ENCODE results near the gene KLHL26.

KLHL26 gene, protein sequence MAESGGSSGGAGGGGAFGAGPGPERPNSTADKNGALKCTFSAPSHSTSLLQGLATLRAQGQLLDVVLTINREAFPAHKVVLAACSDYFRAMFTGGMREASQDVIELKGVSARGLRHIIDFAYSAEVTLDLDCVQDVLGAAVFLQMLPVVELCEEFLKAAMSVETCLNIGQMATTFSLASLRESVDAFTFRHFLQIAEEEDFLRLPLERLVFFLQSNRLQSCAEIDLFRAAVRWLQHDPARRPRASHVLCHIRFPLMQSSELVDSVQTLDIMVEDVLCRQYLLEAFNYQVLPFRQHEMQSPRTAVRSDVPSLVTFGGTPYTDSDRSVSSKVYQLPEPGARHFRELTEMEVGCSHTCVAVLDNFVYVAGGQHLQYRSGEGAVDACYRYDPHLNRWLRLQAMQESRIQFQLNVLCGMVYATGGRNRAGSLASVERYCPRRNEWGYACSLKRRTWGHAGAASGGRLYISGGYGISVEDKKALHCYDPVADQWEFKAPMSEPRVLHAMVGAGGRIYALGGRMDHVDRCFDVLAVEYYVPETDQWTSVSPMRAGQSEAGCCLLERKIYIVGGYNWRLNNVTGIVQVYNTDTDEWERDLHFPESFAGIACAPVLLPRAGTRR

DNA sequence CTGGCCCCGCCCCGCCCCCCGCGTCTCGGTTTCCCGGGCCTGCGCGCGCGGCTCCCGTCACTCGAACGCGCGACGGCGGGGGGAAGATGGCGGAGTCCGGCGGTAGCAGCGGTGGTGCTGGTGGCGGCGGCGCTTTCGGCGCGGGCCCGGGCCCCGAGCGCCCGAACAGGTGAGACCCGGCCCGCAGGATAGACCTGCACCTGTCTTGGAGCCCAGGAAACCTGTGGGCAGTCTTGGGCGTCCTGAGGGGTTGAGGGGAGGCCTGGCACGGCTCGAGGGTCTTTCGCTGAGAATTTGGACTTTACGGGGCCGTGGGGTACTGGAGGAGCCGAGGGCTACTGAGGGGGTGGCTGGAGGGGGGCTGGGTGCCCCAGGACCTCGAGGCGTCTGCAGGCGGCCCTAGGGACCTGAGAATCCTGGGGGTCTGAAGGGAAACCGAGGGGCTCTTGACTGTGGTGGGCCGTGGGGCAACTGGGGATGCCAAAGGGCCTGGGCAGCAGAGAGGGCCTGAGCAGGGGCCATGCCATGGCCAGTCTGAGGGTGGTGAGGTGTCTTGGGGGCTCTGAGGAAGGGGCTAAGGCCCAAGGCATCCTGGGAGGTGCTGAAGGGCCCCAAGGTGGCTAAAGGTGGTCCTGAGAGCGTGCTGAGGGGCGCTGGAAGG lies at the start of gene KLHL26:
Gene KLHL26, plus strand, starts transcription at position 60 of the 661 bp plus-strand sequence. Its CDS starts 27 bp downstream, at position 87.
- peaks cover 25 to 32% of the 10 kb centered on the region in 2 donors for H3K4me1 ChIP-seq (ENCODE audit: control insufficient read depth in 1 of 2, insufficient read depth in 2 of 2, low read length in 2 of 2)
- H3K9ac ChIP-seq (ENCODE audit: low read depth in 1 of 2, low read length in 2 of 2) = peak within 1 kb of the TSS; percentile 69 to 85
- peak within 1 kb of the TSS; percentile 73 to 80 for H3K4me3 ChIP-seq (ENCODE audit: low read depth in 1 of 2, low read length in 2 of 2)
- H3K36me3 ChIP-seq (ENCODE audit: control insufficient read depth in 1 of 2, insufficient read depth in 2 of 2, low read length in 2 of 2) = no peaks in the 10 kb centered on the region
- peaks cover 0 to 2% of the 10 kb centered on the region in 2 donors for H3K27me3 ChIP-seq (ENCODE audit: control insufficient read depth in 1 of 2, insufficient read depth in 2 of 2, low read length in 2 of 2)
- no peaks in the 10 kb centered on the region for H3K9me3 ChIP-seq (ENCODE audit: control insufficient read depth in 1 of 2, low read length in 2 of 2)
- H3K27ac ChIP-seq (ENCODE audit: low read depth, low read length) = peak within 1 kb of the TSS; percentile 78

GRCh38 chr19:18587561-18587960 lies 49.3 kb upstream of the KLHL26 start:
- no peak overlapping the region for H3K27ac ChIP-seq (ENCODE audit: low read depth, low read length)
- H3K9ac ChIP-seq (ENCODE audit: low read depth in 1 of 2, low read length in 2 of 2) = no peak overlapping the region
- H3K4me1 ChIP-seq (ENCODE audit: control insufficient read depth in 1 of 2, insufficient read depth in 2 of 2, low read length in 2 of 2) = peaks cover 12 to 29% of the 10 kb centered on the region in 2 donors

GRCh38 chr19:18587962-18588610 lies 48.7 kb upstream of the KLHL26 start:
- Histone ChIP-seq H3K36me3 (ENCODE audit: control insufficient read depth in 1 of 2, insufficient read depth in 2 of 2, low read length in 2 of 2) (peaks cover 3 to 9% of the 10 kb centered on the region in 2 donors), H3K9ac (ENCODE audit: low read depth in 1 of 2, low read length in 2 of 2) (peak overlapping the region; percentile 54 to 75), H3K9me3 (ENCODE audit: control insufficient read depth in 1 of 2, low read length in 2 of 2) (no peaks in the 10 kb centered on the region), H3K4me1 (ENCODE audit: control insufficient read depth in 1 of 2, insufficient read depth in 2 of 2, low read length in 2 of 2) (peaks cover 12 to 29% of the 10 kb centered on the region in 2 donors), H3K4me3 (ENCODE audit: low read depth in 1 of 2, low read length in 2 of 2) (peak overlapping the region; percentile 83 to 89), H3K27me3 (ENCODE audit: control insufficient read depth in 1 of 2, insufficient read depth in 2 of 2, low read length in 2 of 2) (no peaks in the 10 kb centered on the region), H3K27ac (ENCODE audit: low read depth, low read length) (peak overlapping the region; percentile 46)

More at GRCh38 chr19:18587561-18587960, 49.3 kb upstream of the KLHL26 start:
- H3K4me3 ChIP-seq (ENCODE audit: low read depth in 1 of 2, low read length in 2 of 2) = peak overlapping the region in 1 of 2 donors; percentile 89
- no peaks in the 10 kb centered on the region for H3K9me3 ChIP-seq (ENCODE audit: control insufficient read depth in 1 of 2, low read length in 2 of 2)
- H3K36me3 ChIP-seq (ENCODE audit: control insufficient read depth in 1 of 2, insufficient read depth in 2 of 2, low read length in 2 of 2) = peaks cover 3 to 9% of the 10 kb centered on the region in 2 donors
- H3K27me3 ChIP-seq (ENCODE audit: control insufficient read depth in 1 of 2, insufficient read depth in 2 of 2, low read length in 2 of 2) = no peaks in the 10 kb centered on the region

DNA sequence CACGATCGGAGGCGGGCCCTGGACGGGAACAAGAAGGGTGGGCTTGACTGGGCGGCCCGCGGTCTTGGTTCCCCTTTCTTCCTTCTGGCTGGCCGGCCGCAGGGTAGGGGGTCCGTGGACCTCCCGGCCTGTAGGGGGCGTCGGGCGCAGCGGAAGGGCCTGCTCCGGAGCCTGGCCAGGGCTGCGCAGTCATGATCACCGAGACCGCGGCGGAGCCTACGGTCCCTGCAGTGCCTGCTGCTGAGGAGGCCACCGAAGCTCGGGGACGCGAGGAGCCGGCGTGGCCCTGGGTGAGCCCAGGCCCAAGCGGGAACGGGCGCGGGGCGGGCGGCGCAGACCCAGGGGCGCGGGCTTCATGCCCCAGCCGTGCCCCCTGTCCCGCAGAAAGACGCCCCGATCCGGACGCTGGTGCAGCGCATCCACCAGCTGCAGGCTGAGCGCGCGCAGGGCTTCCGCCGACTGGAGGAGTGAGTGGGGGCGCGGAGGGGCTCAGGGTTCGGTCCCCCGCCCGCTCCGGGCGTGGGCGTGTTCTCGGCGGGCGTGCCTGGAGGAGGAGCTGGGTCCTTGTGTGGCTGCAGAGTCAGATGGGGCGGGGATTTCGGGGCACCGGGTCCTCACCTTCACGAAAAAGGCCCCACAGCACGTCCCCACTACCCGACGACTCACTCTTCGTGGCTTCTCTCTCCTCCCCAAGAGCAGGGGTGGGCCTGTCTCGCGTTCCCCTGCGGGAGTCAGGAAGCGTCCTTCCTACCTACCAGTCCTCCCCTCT lies 48.0 kb upstream of the KLHL26 start, which contains the start of gene REX1BD:
Gene REX1BD, plus strand, starts transcription at position 188 of the 769 bp plus-strand sequence. Its CDS starts 4 bp downstream, at position 192.
- Histone ChIP-seq H3K9ac (ENCODE audit: low read depth in 1 of 2, low read length in 2 of 2) (peak within 1 kb of the TSS; percentile 54 to 75), H3K4me1 (ENCODE audit: control insufficient read depth in 1 of 2, insufficient read depth in 2 of 2, low read length in 2 of 2) (peaks cover 12 to 29% of the 10 kb centered on the region in 2 donors), H3K4me3 (ENCODE audit: low read depth in 1 of 2, low read length in 2 of 2) (peak within 1 kb of the TSS; percentile 83 to 89), H3K27ac (ENCODE audit: low read depth, low read length) (peak within 1 kb of the TSS; percentile 81), H3K9me3 (ENCODE audit: control insufficient read depth in 1 of 2, low read length in 2 of 2) (no peaks in the 10 kb centered on the region), H3K36me3 (ENCODE audit: control insufficient read depth in 1 of 2, insufficient read depth in 2 of 2, low read length in 2 of 2) (peaks cover 3 to 9% of the 10 kb centered on the region in 2 donors), H3K27me3 (ENCODE audit: control insufficient read depth in 1 of 2, insufficient read depth in 2 of 2, low read length in 2 of 2) (no peaks in the 10 kb centered on the region)

- Histone ChIP-seq H3K27ac (ENCODE audit: low read depth, low read length) (peak overlapping the region; percentile 81), H3K9me3 (ENCODE audit: control insufficient read depth in 1 of 2, low read length in 2 of 2) (no peaks in the 10 kb centered on the region), H3K4me1 (ENCODE audit: control insufficient read depth in 1 of 2, insufficient read depth in 2 of 2, low read length in 2 of 2) (peaks cover 15 to 31% of the 10 kb centered on the region in 2 donors), H3K9ac (ENCODE audit: low read depth in 1 of 2, low read length in 2 of 2) (peak overlapping the region; percentile 54 to 63), H3K36me3 (ENCODE audit: control insufficient read depth in 1 of 2, insufficient read depth in 2 of 2, low read length in 2 of 2) (peaks cover 3 to 9% of the 10 kb centered on the region in 2 donors), H3K27me3 (ENCODE audit: control insufficient read depth in 1 of 2, insufficient read depth in 2 of 2, low read length in 2 of 2) (peaks cover 0 to under 1% of the 10 kb centered on the region in 2 donors), H3K4me3 (ENCODE audit: low read depth in 1 of 2, low read length in 2 of 2) (peak overlapping the region; percentile 83 to 89)
These were observed 47.2 kb upstream of the KLHL26 start for GRCh38 chr19:18589380-18590272.

- Histone ChIP-seq H3K36me3 (ENCODE audit: control insufficient read depth in 1 of 2, insufficient read depth in 2 of 2, low read length in 2 of 2) (peaks cover 3 to 9% of the 10 kb centered on the region in 2 donors), H3K4me1 (ENCODE audit: control insufficient read depth in 1 of 2, insufficient read depth in 2 of 2, low read length in 2 of 2) (peaks cover 21 to 36% of the 10 kb centered on the region in 2 donors), H3K9me3 (ENCODE audit: control insufficient read depth in 1 of 2, low read length in 2 of 2) (no peaks in the 10 kb centered on the region), H3K27me3 (ENCODE audit: control insufficient read depth in 1 of 2, insufficient read depth in 2 of 2, low read length in 2 of 2) (peaks cover 5 to 7% of the 10 kb centered on the region in 2 donors), H3K9ac (ENCODE audit: low read depth in 1 of 2, low read length in 2 of 2) (no peak overlapping the region), H3K27ac (ENCODE audit: low read depth, low read length) (no peak overlapping the region), H3K4me3 (ENCODE audit: low read depth in 1 of 2, low read length in 2 of 2) (no peak overlapping the region)
These were observed 46.3 kb upstream of the KLHL26 start for GRCh38 chr19:18590273-18591272.

- Histone ChIP-seq H3K9ac (ENCODE audit: low read depth in 1 of 2, low read length in 2 of 2) (no peak overlapping the region), H3K27me3 (ENCODE audit: control insufficient read depth in 1 of 2, insufficient read depth in 2 of 2, low read length in 2 of 2) (peaks cover 12 to 13% of the 10 kb centered on the region in 2 donors), H3K4me3 (ENCODE audit: low read depth in 1 of 2, low read length in 2 of 2) (no peak overlapping the region), H3K4me1 (ENCODE audit: control insufficient read depth in 1 of 2, insufficient read depth in 2 of 2, low read length in 2 of 2) (peaks cover 21 to 38% of the 10 kb centered on the region in 2 donors), H3K27ac (ENCODE audit: low read depth, low read length) (no peak overlapping the region), H3K9me3 (ENCODE audit: control insufficient read depth in 1 of 2, low read length in 2 of 2) (no peaks in the 10 kb centered on the region), H3K36me3 (ENCODE audit: control insufficient read depth in 1 of 2, insufficient read depth in 2 of 2, low read length in 2 of 2) (peaks cover 3 to 9% of the 10 kb centered on the region in 2 donors)
These were observed 45.0 kb upstream of the KLHL26 start for GRCh38 chr19:18591735-18592385.
